HUES6 (cell line): Measurements from ENCODE around the gene CAPZA3.
A peak's percentile ranks its signal among the peaks of the same experiment; 100 is the strongest.

Experiments used
- H3K27ac ChIP-seq: 2 replicates; pipeline ENCODE4 v1.7.0; 2013; ENCODE audit warnings: low read depth, mild to moderate bottlenecking, low read length, inconsistent platforms
- H3K27me3 ChIP-seq: 2 replicates; pipeline ENCODE4 v1.6.1; 2013; ENCODE audit warnings: low read length; ENCODE audit not compliant: control insufficient read depth, insufficient read depth
- H3K36me3 ChIP-seq: 2 replicates; pipeline ENCODE4 v1.6.1; 2013; ENCODE audit warnings: low read length; ENCODE audit not compliant: control insufficient read depth, insufficient read depth
- H3K4me1 ChIP-seq: 2 replicates; pipeline ENCODE4 v1.6.1; 2013; ENCODE audit warnings: low read length; ENCODE audit not compliant: control insufficient read depth, insufficient read depth
- H3K4me3 ChIP-seq: 2 replicates; pipeline ENCODE4 v1.5.1; 2013; ENCODE audit warnings: low read depth, low read length
- H3K9ac ChIP-seq: one replicate; pipeline ENCODE4 v1.6.1; 2013; ENCODE audit warnings: mild to moderate bottlenecking, low read length
- H3K9me3 ChIP-seq: 2 replicates; pipeline ENCODE4 v1.6.1; 2013; ENCODE audit warnings: low read depth, low read length; ENCODE audit not compliant: control insufficient read depth, insufficient read depth

Gene CAPZA3

DNA sequence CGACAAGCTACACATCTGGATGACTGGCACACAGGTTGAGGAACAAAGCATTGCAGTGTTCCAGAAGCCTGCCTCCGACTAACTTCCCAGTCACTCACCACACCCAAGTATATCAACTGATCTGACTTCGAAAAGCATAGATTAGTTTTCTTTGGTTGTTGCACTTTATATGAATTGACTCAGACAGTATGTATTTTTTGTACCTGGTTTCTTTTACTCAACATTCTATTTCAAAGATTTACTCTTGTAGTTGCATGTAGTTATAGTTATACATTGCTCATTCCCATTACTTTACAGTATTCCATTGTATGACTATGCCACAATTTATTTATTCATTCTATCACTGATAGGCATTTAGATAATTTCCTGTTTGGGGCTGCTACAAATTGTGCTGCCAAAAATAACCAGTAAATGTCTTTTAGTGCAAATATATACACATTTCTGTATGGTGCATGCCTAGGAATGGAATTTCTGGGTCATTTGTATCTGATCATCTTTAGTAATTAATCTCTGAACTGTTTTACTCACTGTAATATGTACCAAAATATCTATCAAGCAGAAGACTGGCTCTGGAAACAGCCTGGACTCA lies 17.9 kb upstream of the CAPZA3 start:
- Histone ChIP-seq H3K9ac (no peak overlapping the region), H3K4me1 (no peaks in the 10 kb centered on the region), H3K27ac (no peak overlapping the region), H3K4me3 (no peak overlapping the region), H3K27me3 (no peaks in the 10 kb centered on the region), H3K9me3 (no peaks in the 10 kb centered on the region), H3K36me3 (no peaks in the 10 kb centered on the region)

DNA sequence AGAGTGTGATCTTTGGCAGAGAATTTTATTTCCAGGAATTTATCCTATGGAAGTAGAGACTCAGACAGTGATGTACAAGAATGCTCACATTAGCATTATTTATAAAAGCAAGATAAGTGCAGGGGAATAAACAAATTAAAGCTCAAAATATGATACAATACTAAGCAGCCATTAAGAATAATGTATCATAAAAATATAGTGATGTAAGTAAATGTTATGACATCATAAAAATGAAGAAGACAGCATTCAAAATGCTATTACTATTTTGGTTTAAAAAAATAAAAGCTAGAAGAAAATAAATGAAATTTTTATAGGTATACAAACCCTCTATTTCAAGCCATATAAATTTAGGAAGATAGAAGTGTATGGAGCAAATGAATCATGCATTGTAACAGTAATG lies 17.2 kb upstream of the CAPZA3 start:
- Histone ChIP-seq H3K4me3 (no peak overlapping the region), H3K27ac (no peak overlapping the region), H3K9ac (no peak overlapping the region), H3K4me1 (no peaks in the 10 kb centered on the region), H3K9me3 (no peaks in the 10 kb centered on the region), H3K27me3 (no peaks in the 10 kb centered on the region), H3K36me3 (no peaks in the 10 kb centered on the region)

GRCh38 chr12:18721452-18721851 lies 16.5 kb upstream of the CAPZA3 start:
- Histone ChIP-seq H3K27me3 (no peaks in the 10 kb centered on the region), H3K9me3 (no peaks in the 10 kb centered on the region)

DNA sequence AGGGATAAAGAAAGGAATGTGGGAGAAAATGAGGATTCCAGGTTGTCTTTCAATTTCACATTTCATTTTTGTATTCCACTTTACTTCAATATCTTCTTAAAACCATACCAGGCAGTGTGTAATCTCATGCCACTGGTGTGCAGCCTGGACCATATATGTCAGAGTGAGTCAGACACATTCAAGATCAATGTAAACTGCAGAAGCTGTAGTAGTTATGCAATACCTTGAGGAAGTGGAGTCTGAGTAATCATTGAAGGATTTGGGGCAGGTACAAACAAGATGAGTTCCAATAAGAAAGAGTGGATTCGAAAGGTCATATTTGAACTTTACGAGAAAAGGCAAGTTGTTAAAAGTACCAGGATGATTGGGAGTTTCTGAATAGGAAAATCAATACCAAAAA lies 14.2 kb upstream of the CAPZA3 start:
- H3K9ac ChIP-seq = no peak overlapping the region

More at GRCh38 chr12:18721452-18721851, 16.5 kb upstream of the CAPZA3 start:
- Histone ChIP-seq H3K36me3 (no peaks in the 10 kb centered on the region), H3K4me1 (no peaks in the 10 kb centered on the region), H3K9ac (no peak overlapping the region), H3K27ac (no peak overlapping the region), H3K4me3 (no peak overlapping the region)

GRCh38 chr12:18731156-18731555 lies 6.8 kb upstream of the CAPZA3 start:
- H3K36me3 ChIP-seq = no peaks in the 10 kb centered on the region
- H3K4me3 ChIP-seq = no peak overlapping the region
- H3K9me3 ChIP-seq = peaks cover 8% of the 10 kb centered on the region
- no peaks in the 10 kb centered on the region for H3K4me1 ChIP-seq
- no peak overlapping the region for H3K27ac ChIP-seq
- no peak overlapping the region for H3K9ac ChIP-seq
- H3K27me3 ChIP-seq = no peaks in the 10 kb centered on the region

More for the DNA sequence above, 14.2 kb upstream of the CAPZA3 start:
- Histone ChIP-seq H3K27ac (no peak overlapping the region), H3K4me1 (no peaks in the 10 kb centered on the region), H3K9me3 (no peaks in the 10 kb centered on the region), H3K4me3 (no peak overlapping the region), H3K36me3 (no peaks in the 10 kb centered on the region), H3K27me3 (no peaks in the 10 kb centered on the region)

- Histone ChIP-seq H3K27ac (no peak overlapping the region), H3K4me1 (peaks cover 44% of the 10 kb centered on the region), H3K4me3 (no peak overlapping the region)
Measured at GRCh38 chr12:18747895-18748294, 10.0 kb downstream of the CAPZA3 start.

DNA sequence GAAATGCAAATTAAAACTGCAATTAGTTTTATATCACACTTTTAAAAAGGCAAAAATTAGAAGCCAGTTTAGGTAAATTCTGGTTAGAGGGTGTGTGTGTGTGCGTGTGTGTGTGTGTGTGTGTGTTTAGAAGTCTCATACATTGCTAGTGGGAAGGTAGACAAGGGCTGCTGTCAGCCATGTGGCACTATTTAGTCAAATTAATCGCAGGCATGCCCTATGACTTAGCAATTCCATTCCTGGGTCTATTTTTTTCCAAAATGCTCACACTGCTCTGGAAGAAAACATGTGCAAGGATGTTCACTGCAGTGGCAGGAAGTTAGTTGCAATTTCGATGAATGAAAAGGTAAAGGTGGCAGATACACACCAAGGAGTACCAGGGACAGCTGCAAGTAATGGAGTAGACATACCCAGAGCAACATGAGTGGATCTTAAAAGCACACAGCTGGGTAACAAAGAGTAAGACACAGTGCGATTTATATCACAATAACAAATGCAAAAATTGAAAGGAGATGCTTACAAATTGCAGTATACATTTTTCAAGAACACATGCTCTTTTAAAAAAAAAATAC lies 11.6 kb downstream of the CAPZA3 start:
- H3K4me3 ChIP-seq = no peak overlapping the region
- no peak overlapping the region for H3K9ac ChIP-seq
- H3K27me3 ChIP-seq = no peaks in the 10 kb centered on the region
- no peaks in the 10 kb centered on the region for H3K9me3 ChIP-seq
- H3K4me1 ChIP-seq = peaks cover 58% of the 10 kb centered on the region
- no peaks in the 10 kb centered on the region for H3K36me3 ChIP-seq
- no peak overlapping the region for H3K27ac ChIP-seq

More at GRCh38 chr12:18747895-18748294, 10.0 kb downstream of the CAPZA3 start:
- H3K9ac ChIP-seq = no peak overlapping the region
- no peaks in the 10 kb centered on the region for H3K36me3 ChIP-seq
- H3K9me3 ChIP-seq = no peaks in the 10 kb centered on the region
- H3K27me3 ChIP-seq = no peaks in the 10 kb centered on the region

DNA sequence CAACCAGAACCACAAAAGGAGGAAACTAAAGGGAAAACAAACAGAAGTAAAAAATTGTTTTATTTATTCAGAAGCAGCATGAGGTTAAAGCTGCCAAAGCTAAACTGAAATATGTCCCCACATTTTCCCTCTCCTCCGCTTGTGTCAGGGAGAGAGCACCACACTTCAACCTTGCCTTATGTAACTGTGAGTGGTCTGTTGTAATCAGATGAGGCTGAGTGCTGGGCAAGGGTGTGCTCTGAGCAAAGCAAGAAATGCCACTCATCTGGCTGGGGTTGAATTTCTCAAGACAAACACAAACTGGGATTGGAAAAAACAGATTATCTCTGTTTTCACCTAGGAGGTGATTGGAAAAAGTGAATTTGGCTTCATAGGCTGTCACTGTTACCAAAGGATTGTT lies 12.2 kb downstream of the CAPZA3 start:
- peaks cover 57% of the 10 kb centered on the region for H3K4me1 ChIP-seq
- no peaks in the 10 kb centered on the region for H3K27me3 ChIP-seq
- H3K9me3 ChIP-seq = no peaks in the 10 kb centered on the region
- H3K9ac ChIP-seq = no peak overlapping the region
- H3K36me3 ChIP-seq = no peaks in the 10 kb centered on the region
- H3K27ac ChIP-seq = no peak overlapping the region
- H3K4me3 ChIP-seq = no peak overlapping the region

- Histone ChIP-seq H3K4me1 (peaks cover 57% of the 10 kb centered on the region), H3K36me3 (no peaks in the 10 kb centered on the region), H3K9me3 (no peaks in the 10 kb centered on the region), H3K27ac (peak overlapping the region; percentile 74; the same call in 1 of the 2 replicates), H3K27me3 (no peaks in the 10 kb centered on the region), H3K9ac (no peak overlapping the region), H3K4me3 (no peak overlapping the region)
Measured at GRCh38 chr12:18751866-18752265, 13.9 kb downstream of the CAPZA3 start.

- peak overlapping the region; percentile 37 for H3K9ac ChIP-seq
- no peaks in the 10 kb centered on the region for H3K27me3 ChIP-seq
- no peaks in the 10 kb centered on the region for H3K36me3 ChIP-seq
- peak overlapping the region; percentile 74 for H3K27ac ChIP-seq
- H3K4me3 ChIP-seq = no peak overlapping the region
- H3K4me1 ChIP-seq = peaks cover 54% of the 10 kb centered on the region
- no peaks in the 10 kb centered on the region for H3K9me3 ChIP-seq
Measured at GRCh38 chr12:18752280-18752920, 14.5 kb downstream of the CAPZA3 start.

DNA sequence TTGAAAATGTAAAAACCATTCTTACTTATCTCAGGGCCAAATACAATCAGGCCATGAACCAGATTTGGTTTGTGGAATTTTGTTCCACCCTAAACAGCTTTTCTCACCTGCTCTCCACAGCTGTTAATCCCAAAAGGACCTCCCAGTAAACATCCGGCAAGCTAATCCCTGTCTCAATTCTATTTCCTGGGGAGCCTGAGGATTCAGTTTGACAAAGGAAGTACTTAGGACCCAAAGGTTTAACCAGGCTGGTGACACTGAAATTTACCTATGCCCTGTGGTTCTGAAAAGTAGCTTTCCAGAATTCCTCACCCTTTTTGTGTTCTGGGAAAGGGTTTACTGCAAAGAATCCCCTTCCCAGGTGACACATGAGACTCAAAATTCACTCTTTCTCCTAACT lies 15.0 kb downstream of the CAPZA3 start:
- H3K27ac ChIP-seq = peak overlapping the region; percentile 74
- no peaks in the 10 kb centered on the region for H3K27me3 ChIP-seq
- no peak overlapping the region for H3K4me3 ChIP-seq
- H3K9me3 ChIP-seq = no peaks in the 10 kb centered on the region
- peaks cover 48% of the 10 kb centered on the region for H3K4me1 ChIP-seq
- H3K9ac ChIP-seq = peak overlapping the region; percentile 37
- no peaks in the 10 kb centered on the region for H3K36me3 ChIP-seq
